Trophoblast cell (in vitro differentiated cells and primary cell): ENCODE results near the gene GNL3.

Experiments
- DNase-seq, 2 donors: peaks; one replicate each; pipeline ENCODE4 v3.0.0-alpha.2; 2016
- H2AFZ ChIP-seq: 2 replicates; pipeline ENCODE4 v1.6.1; 2013; ENCODE audit warnings: low read length, moderate library complexity, mild to moderate bottlenecking; ENCODE audit not compliant: insufficient read depth, poor library complexity
- H2AK5ac ChIP-seq: 2 replicates; pipeline ENCODE4 v1.6.1; 2013; ENCODE audit warnings: mild to moderate bottlenecking, low read length
- H2BK120ac ChIP-seq: 2 replicates; pipeline ENCODE4 v1.6.1; 2013; ENCODE audit warnings: low read length, mild to moderate bottlenecking, moderate library complexity; ENCODE audit not compliant: insufficient read depth, poor library complexity
- H2BK12ac ChIP-seq: 2 replicates; pipeline ENCODE4 v1.6.1; 2013; ENCODE audit warnings: mild to moderate bottlenecking, low read length, moderate library complexity
- H2BK5ac ChIP-seq: 2 replicates; pipeline ENCODE4 v1.6.1; 2013; ENCODE audit warnings: low read length, low read depth, moderate library complexity, mild to moderate bottlenecking; ENCODE audit not compliant: poor library complexity
- H3K14ac ChIP-seq: 2 replicates; pipeline ENCODE4 v1.6.1; 2013; ENCODE audit warnings: mild to moderate bottlenecking, low read length
- H3K18ac ChIP-seq: 2 replicates; pipeline ENCODE4 v1.6.1; 2013; ENCODE audit warnings: mild to moderate bottlenecking, low read length
- H3K23ac ChIP-seq: 2 replicates; pipeline ENCODE4 v1.6.1; 2013; ENCODE audit warnings: low read length
- H3K27ac ChIP-seq: 2 replicates; pipeline ENCODE4 v1.5.1; 2013; ENCODE audit warnings: low read depth, mild to moderate bottlenecking, inconsistent platforms, low read length, moderate library complexity
- H3K27me3 ChIP-seq: 2 replicates; pipeline ENCODE4 v1.6.1; 2013; ENCODE audit warnings: inconsistent platforms, mild to moderate bottlenecking, low read length, moderate library complexity; ENCODE audit not compliant: insufficient read depth
- H3K36me3 ChIP-seq, 2 experiments: 1 replicate in 1 of 2; 2 replicates in 1 of 2; pipeline ENCODE4 v1.6.1; 2013; ENCODE audit warnings: low read length in 2 of 2, mild to moderate bottlenecking in 2 of 2, moderate library complexity in 1 of 2; ENCODE audit not compliant: insufficient read depth in 2 of 2, control insufficient read depth in 1 of 2
- H3K4ac ChIP-seq: 2 replicates; pipeline ENCODE4 v1.6.1; 2013; ENCODE audit warnings: low read depth, mild to moderate bottlenecking, low read length, moderate library complexity
- H3K4me1 ChIP-seq, 2 experiments: 1 replicate in 1 of 2; 2 replicates in 1 of 2; pipeline ENCODE4 v1.6.1; 2013; ENCODE audit warnings: low read length in 2 of 2, mild to moderate bottlenecking in 2 of 2, moderate library complexity in 1 of 2; ENCODE audit not compliant: insufficient read depth in 2 of 2, control insufficient read depth in 1 of 2
- H3K4me2 ChIP-seq: 2 replicates; pipeline ENCODE4 v1.6.1; 2013; ENCODE audit warnings: inconsistent platforms, mild to moderate bottlenecking, low read length, moderate library complexity
- H3K4me3 ChIP-seq: 2 replicates; pipeline ENCODE4 v1.5.1; 2013; ENCODE audit warnings: mild to moderate bottlenecking, low read depth, low read length, inconsistent platforms
- H3K79me1 ChIP-seq: one replicate; pipeline ENCODE4 v1.6.1; 2013; ENCODE audit warnings: low read length
- H3K79me2 ChIP-seq: 2 replicates; pipeline ENCODE4 v1.6.1; 2013; ENCODE audit warnings: low read length, mild to moderate bottlenecking; ENCODE audit not compliant: control insufficient read depth, insufficient read depth, poor library complexity
- H3K9ac ChIP-seq: 2 replicates; pipeline ENCODE4 v1.6.1; 2013; ENCODE audit warnings: mild to moderate bottlenecking, low read length
- H3K9me3 ChIP-seq: 2 replicates; pipeline ENCODE4 v1.6.1; 2013; ENCODE audit warnings: low read depth, mild to moderate bottlenecking, control low read depth, inconsistent platforms, low read length; ENCODE audit not compliant: insufficient read depth
- H4K12ac ChIP-seq: 2 replicates; pipeline ENCODE4 v1.6.1; 2013; ENCODE audit warnings: low read depth, mild to moderate bottlenecking, low read length, moderate library complexity
- H4K8ac ChIP-seq: 2 replicates; pipeline ENCODE4 v1.6.1; 2013; ENCODE audit warnings: low read depth, mild to moderate bottlenecking, low read length, moderate library complexity
- H4K91ac ChIP-seq: one replicate; pipeline ENCODE4 v1.6.1; 2013; ENCODE audit warnings: low read depth, mild to moderate bottlenecking, low read length, moderate library complexity
- WGBS: extraction: QIAGEN DNeasy Blood & Tissue Kit; methylation state at CpG from one replicate; pipeline ENCODE4 v1.1.7; 2013; ENCODE audit warnings: missing lambda C conversion rate; ENCODE audit not compliant: insufficient read length, insufficient coverage; ENCODE audit errors: extremely low coverage; 5-methylcytosine and 5-hydroxymethylcytosine counted together

GNL3 gene

DNA sequence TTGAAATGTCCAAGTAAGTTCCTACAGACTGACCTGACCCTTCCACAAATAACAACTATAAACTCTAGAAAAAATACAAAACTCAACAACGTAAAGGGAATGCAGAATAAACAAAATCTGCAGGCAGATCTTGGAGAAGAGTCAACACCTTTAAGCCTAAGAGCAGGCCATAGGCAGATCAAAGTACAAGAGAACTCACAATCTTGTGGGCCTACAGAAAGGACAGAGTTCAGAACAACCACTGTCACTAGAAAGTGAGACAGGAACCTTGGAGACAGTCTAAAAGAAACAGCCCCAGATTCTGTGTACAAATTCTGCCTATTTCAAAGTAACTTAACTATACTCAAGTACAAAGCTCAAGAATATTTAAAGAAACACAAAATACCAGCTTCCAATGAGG lies 53.9 kb downstream of the GNL3 start:
- Histone ChIP-seq H3K4me3 (no peak overlapping the region), H3K27me3 (no peaks in the 10 kb centered on the region), H3K4me1 (no peaks in the 10 kb centered on the region), H2AFZ (no peak overlapping the region), H4K12ac (no peak overlapping the region), H3K9me3 (peaks cover 2% of the 10 kb centered on the region), H3K4ac (no peak overlapping the region), H4K8ac (no peak overlapping the region), H3K23ac (no peak overlapping the region), H3K18ac (no peak overlapping the region), H2AK5ac (no peak overlapping the region), H3K27ac (no peak overlapping the region), H3K79me2 (no peaks in the 10 kb centered on the region), H3K14ac (no peak overlapping the region), H2BK12ac (no peak overlapping the region), H2BK120ac (no peak overlapping the region), H3K9ac (no peak overlapping the region), H4K91ac (no peak overlapping the region), H3K36me3 (peaks cover 23 to 32% of the 10 kb centered on the region in 2 experiments), H2BK5ac (no peak overlapping the region), H3K79me1 (no peaks in the 10 kb centered on the region), H3K4me2 (no peak overlapping the region)
- DNase-seq, result no peak
- WGBS, result no CpG with 5 or more reads among the region's 1 CpG

DNA sequence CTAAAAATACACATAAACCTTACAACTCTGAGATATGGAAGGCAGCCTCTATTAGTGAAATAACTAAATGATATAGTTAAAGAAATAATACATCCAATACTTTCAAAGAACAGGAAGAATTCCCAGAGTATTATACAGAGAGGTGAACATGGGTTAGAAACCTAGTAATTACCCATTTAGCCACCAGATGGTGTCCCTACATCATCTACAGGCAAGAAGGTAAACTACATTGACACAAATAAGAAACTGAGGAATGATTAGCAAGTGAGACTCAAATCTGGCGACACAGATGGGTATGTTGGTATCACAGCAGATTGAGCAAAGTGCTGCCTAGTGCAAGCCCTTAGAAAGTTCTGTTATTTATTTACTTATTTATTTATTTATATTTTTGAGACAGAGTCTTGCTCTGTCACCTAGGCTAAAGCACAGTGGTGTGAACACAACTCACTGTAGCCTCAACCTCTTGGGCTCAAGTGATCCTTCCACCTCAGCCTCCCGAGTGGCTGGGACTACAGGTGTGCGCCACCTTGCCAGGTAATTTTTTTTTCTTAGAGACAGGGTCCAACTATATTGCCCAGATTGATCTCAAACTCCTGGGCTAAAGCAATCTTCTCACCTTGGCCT lies 56.7 kb downstream of the GNL3 start:
- no peaks in the 10 kb centered on the region for H3K79me1 ChIP-seq
- WGBS, result no CpG with 5 or more reads among the region's 3 CpGs
- H3K18ac ChIP-seq, result no peak overlapping the region
- H2AK5ac ChIP-seq, result no peak overlapping the region
- peak in 1 of 2 donors; percentile 53 for DNase-seq
- H3K4ac ChIP-seq, result no peak overlapping the region
- H3K79me2 ChIP-seq, result no peaks in the 10 kb centered on the region
- no peak overlapping the region for H2BK5ac ChIP-seq
- no peak overlapping the region for H3K23ac ChIP-seq
- H2AFZ ChIP-seq, result no peak overlapping the region
- H3K4me3 ChIP-seq, result no peak overlapping the region
- H3K36me3 ChIP-seq, result peaks cover 34 to 42% of the 10 kb centered on the region in 2 experiments
- H2BK120ac ChIP-seq, result no peak overlapping the region
- peaks cover 2% of the 10 kb centered on the region for H3K9me3 ChIP-seq
- no peak overlapping the region for H4K8ac ChIP-seq
- H3K4me1 ChIP-seq, result no peaks in the 10 kb centered on the region
- no peak overlapping the region for H3K9ac ChIP-seq
- no peak overlapping the region for H3K14ac ChIP-seq
- no peak overlapping the region for H4K12ac ChIP-seq
- H3K4me2 ChIP-seq, result no peak overlapping the region
- H2BK12ac ChIP-seq, result no peak overlapping the region
- H4K91ac ChIP-seq, result no peak overlapping the region
- H3K27me3 ChIP-seq, result no peaks in the 10 kb centered on the region
- no peak overlapping the region for H3K27ac ChIP-seq

DNA sequence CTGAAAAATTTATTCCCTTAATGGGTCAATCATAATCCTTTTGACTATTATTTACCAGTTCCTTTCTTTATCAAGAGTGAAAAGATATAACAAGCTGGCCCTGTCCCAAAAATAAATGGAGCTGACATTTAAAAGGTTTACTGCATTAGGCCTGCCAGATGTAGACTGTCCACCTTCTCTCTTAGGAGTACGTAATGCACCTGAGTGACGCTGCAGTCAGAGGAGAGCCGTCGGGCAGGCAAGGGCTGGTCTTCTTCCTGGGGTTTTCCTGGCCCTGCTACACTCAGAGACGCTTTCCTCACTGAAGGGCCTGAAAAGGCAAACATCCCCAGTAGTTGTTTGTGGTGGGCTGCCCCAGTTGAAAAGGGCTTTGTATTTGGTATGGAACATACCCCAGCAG lies 57.3 kb downstream of the GNL3 start:
- H3K4me1 ChIP-seq, result no peaks in the 10 kb centered on the region
- H3K4me2 ChIP-seq, result no peak overlapping the region
- no peak overlapping the region for H4K91ac ChIP-seq
- H2BK120ac ChIP-seq, result no peak overlapping the region
- no peak overlapping the region for H2BK12ac ChIP-seq
- no peak overlapping the region for H4K12ac ChIP-seq
- H3K27me3 ChIP-seq, result no peaks in the 10 kb centered on the region
- DNase-seq, result no peak
- H3K4me3 ChIP-seq, result no peak overlapping the region
- H3K79me2 ChIP-seq, result no peaks in the 10 kb centered on the region
- H3K14ac ChIP-seq, result no peak overlapping the region
- no peaks in the 10 kb centered on the region for H3K79me1 ChIP-seq
- H2BK5ac ChIP-seq, result no peak overlapping the region
- no CpG with 5 or more reads among the region's 5 CpGs for WGBS
- peaks cover 35 to 42% of the 10 kb centered on the region in 2 experiments for H3K36me3 ChIP-seq
- no peak overlapping the region for H2AK5ac ChIP-seq
- no peak overlapping the region for H3K9ac ChIP-seq
- no peak overlapping the region for H3K27ac ChIP-seq
- H3K4ac ChIP-seq, result no peak overlapping the region
- no peak overlapping the region for H3K18ac ChIP-seq
- H4K8ac ChIP-seq, result no peak overlapping the region
- H3K9me3 ChIP-seq, result peaks cover 2% of the 10 kb centered on the region
- H2AFZ ChIP-seq, result no peak overlapping the region
- H3K23ac ChIP-seq, result no peak overlapping the region

GRCh38 chr3:52743721-52744120 lies 57.9 kb downstream of the GNL3 start:
- no CpG with 5 or more reads among the region's 2 CpGs for WGBS
- no peak overlapping the region for H2BK12ac ChIP-seq
- no peak overlapping the region for H4K8ac ChIP-seq
- no peak overlapping the region for H4K12ac ChIP-seq
- no peaks in the 10 kb centered on the region for H3K27me3 ChIP-seq
- no peak overlapping the region for H3K9ac ChIP-seq
- no peak overlapping the region for H3K4me2 ChIP-seq
- H2BK120ac ChIP-seq, result no peak overlapping the region
- no peaks in the 10 kb centered on the region for H3K79me1 ChIP-seq
- no peak overlapping the region for H3K4ac ChIP-seq
- H2AK5ac ChIP-seq, result no peak overlapping the region
- no peaks in the 10 kb centered on the region for H3K79me2 ChIP-seq
- no peak overlapping the region for H4K91ac ChIP-seq
- DNase-seq, result no peak
- no peak overlapping the region for H3K4me3 ChIP-seq
- peaks cover 2% of the 10 kb centered on the region for H3K9me3 ChIP-seq
- no peak overlapping the region for H2AFZ ChIP-seq
- H2BK5ac ChIP-seq, result no peak overlapping the region
- no peaks in the 10 kb centered on the region for H3K4me1 ChIP-seq
- no peak overlapping the region for H3K27ac ChIP-seq
- H3K23ac ChIP-seq, result no peak overlapping the region
- no peak overlapping the region for H3K18ac ChIP-seq
- peaks cover 34 to 41% of the 10 kb centered on the region in 2 experiments for H3K36me3 ChIP-seq
- no peak overlapping the region for H3K14ac ChIP-seq
